Naive thymus-derived CD4-positive, alpha-beta T cell (primary cell): Measurements from ENCODE around the gene DTL. TPM values are rescaled to one million over a fixed set of nuclear protein-coding genes. Genes with fewer than 3 reads are reported as not detected.
A peak's percentile ranks its signal among the peaks of the same experiment; 100 is the strongest.

Experiments used
- ATAC-seq: fragments of 150-1000 bp; cut with Tn5 transposase; 2 replicates; pipeline ENCODE4 v1.10.0; 2021; ENCODE audit warnings: mild to moderate bottlenecking, moderate library complexity
- CTCF ChIA-PET: fragments of 350-600 bp; sonication (Branson Sonifier 250); formaldehyde crosslinking; loops from one replicate; lab custom pipeline; 2021; ENCODE audit warnings: antibody characterized with exemption; lab: Charles Lee
- POLR2A ChIA-PET: fragments of 350-600 bp; sonication (Branson Sonifier 250); formaldehyde crosslinking; loops from one replicate; lab custom pipeline; 2021; ENCODE audit warnings: antibody characterized with exemption, inconsistent platforms; lab: Charles Lee
- DNase-seq, 9 donors: peaks; one replicate each; pipeline versions ENCODE4 v3.0.0 to v3.0.0-alpha.2; 2020 to 2022; ENCODE audit warnings: mixed read lengths in 1 of 9
- H3K27ac ChIP-seq: one replicate; pipeline ENCODE4 v1.7.0; 2013; ENCODE audit warnings: mild to moderate bottlenecking, low read depth, low read length, moderate library complexity
- H3K27me3 ChIP-seq, 2 donors: one replicate each; pipeline ENCODE4 v1.7.0; 2013; ENCODE audit warnings: low read length in 2 of 2, mild to moderate bottlenecking in 2 of 2, moderate library complexity in 2 of 2; ENCODE audit not compliant: control insufficient read depth in 2 of 2, insufficient read depth in 2 of 2
- H3K36me3 ChIP-seq, 3 experiments: 1 replicate in 2 of 3; 2 replicates in 1 of 3; pipeline ENCODE4 v1.7.0; 2013; ENCODE audit warnings: low read length in 3 of 3, mild to moderate bottlenecking in 3 of 3, moderate library complexity in 1 of 3; ENCODE audit not compliant: insufficient read depth in 3 of 3, control insufficient read depth in 2 of 3
- H3K4me1 ChIP-seq, 2 donors: one replicate each; pipeline ENCODE4 v1.7.0; 2013; ENCODE audit warnings: low read length in 2 of 2, mild to moderate bottlenecking in 2 of 2, moderate library complexity in 1 of 2; ENCODE audit not compliant: control insufficient read depth in 2 of 2, insufficient read depth in 2 of 2
- H3K4me3 ChIP-seq: 2 replicates; pipeline ENCODE4 v1.7.0; 2013; ENCODE audit warnings: mild to moderate bottlenecking, low read length
- H3K9me3 ChIP-seq, 3 experiments: 1 replicate in 2 of 3; 2 replicates in 1 of 3; pipeline ENCODE4 v1.7.0; 2013; ENCODE audit warnings: low read length in 3 of 3; ENCODE audit not compliant: control insufficient read depth in 2 of 3
- H3K27ac Mint-ChIP-seq, 9 donors: one replicate each; pipeline ENCODE4 v1.8.0; 2020 to 2022; ENCODE audit warnings: mixed read lengths in 9 of 9, mild to moderate bottlenecking in 8 of 9, moderate library complexity in 5 of 9, inconsistent platforms in 2 of 9
- H3K27me3 Mint-ChIP-seq, 5 donors: one replicate each; pipeline ENCODE4 v1.8.0; 2021 to 2022; ENCODE audit warnings: mixed read lengths in 5 of 5, mild to moderate bottlenecking in 1 of 5
- H3K36me3 Mint-ChIP-seq, 5 donors: one replicate each; pipeline ENCODE4 v1.8.0; 2020 to 2022; ENCODE audit warnings: mixed read lengths in 5 of 5, mild to moderate bottlenecking in 3 of 5, inconsistent platforms in 1 of 5
- H3K4me1 Mint-ChIP-seq, 7 donors: one replicate each; pipeline ENCODE4 v1.8.0; 2020 to 2022; ENCODE audit warnings: mixed read lengths in 7 of 7, mild to moderate bottlenecking in 3 of 7, inconsistent platforms in 1 of 7
- H3K4me3 Mint-ChIP-seq, 10 donors: one replicate each; pipeline ENCODE4 v1.8.0; 2020 to 2022; ENCODE audit warnings: mild to moderate bottlenecking in 10 of 10, mixed read lengths in 10 of 10, moderate library complexity in 6 of 10, inconsistent platforms in 2 of 10
- H3K9me3 Mint-ChIP-seq, 11 donors: one replicate each; pipeline ENCODE4 v1.8.0; 2020 to 2022; ENCODE audit warnings: mixed read lengths in 11 of 11, mild to moderate bottlenecking in 4 of 11, inconsistent platforms in 1 of 11, moderate library complexity in 1 of 11
- intact Hi-C, 2 donors: fragments of 100-400 bp; cut with micrococcal nuclease; formaldehyde crosslinking; loops; one replicate each; pipeline ENCODE4 v1.15.1; 2023
- microRNA-seq: library from miRNA; unstranded; fragments of <30 nt; microRNA quantifications from one replicate; pipeline ENCODE4 v1.2.0, GENCODE V29; 2022; ENCODE audit warnings: borderline microRNAs expressed
- polyA plus RNA-seq, 2 donors: library from polyadenylated mRNA; unstranded; fragments of 300-500 nt; fragmentation: Illumina TruSeq; gene quantifications; one replicate each; pipeline ENCODE4 v1.2.3, GENCODE V29; 2021
- total RNA-seq, 6 experiments: library from RNA in 5 of 6; stranded (reverse) in 5 of 6; gene quantifications; 1 replicate in 5 of 6; 2 replicates in 1 of 6; pipeline ENCODE4 v1.2.3 and lab custom pipeline; 2021 to 2026

The DTL gene
- total and polyA plus RNA-seq, 7 experiments from 2014 or later: 0.27 to 63.0 (median 0.56) TPM

- no peak overlapping the region for H3K27ac Mint-ChIP-seq
- H3K36me3 ChIP-seq: no peaks in the 10 kb centered on the region
- H3K9me3 ChIP-seq: no peaks in the 10 kb centered on the region
- intact Hi-C loops: no loop called here
- CTCF ChIA-PET: no interaction called here
- H3K27ac ChIP-seq: no peak overlapping the region
- no peak overlapping the region for H3K4me3 Mint-ChIP-seq
- H3K4me1 Mint-ChIP-seq: peaks cover 0 to 3% (median 0%) of the 10 kb centered on the region in 7 donors
- no peak for ATAC-seq
- DNase-seq: no peak
- peaks cover 0 to 9% (median 0%) of the 10 kb centered on the region in 5 donors for H3K36me3 Mint-ChIP-seq
- no peaks in the 10 kb centered on the region for H3K27me3 ChIP-seq
- POLR2A ChIA-PET: no interaction called here
- H3K4me1 ChIP-seq: no peaks in the 10 kb centered on the region
- H3K9me3 Mint-ChIP-seq: peaks cover 0 to 2% (median 0%) of the 10 kb centered on the region in 11 donors
- no peak overlapping the region for H3K4me3 ChIP-seq
- H3K27me3 Mint-ChIP-seq: peaks cover 0 to under 1% (median 0%) of the 10 kb centered on the region in 5 donors
These were observed 112.1 kb downstream of the DTL start for GRCh38 chr1:212147581-212148033.

GRCh38 chr1:212149566-212149965, 114.0 kb downstream of the DTL start:
- DNase-seq: no peak
- no peaks in the 10 kb centered on the region for H3K36me3 Mint-ChIP-seq
- intact Hi-C loops: no loop called here
- no peak overlapping the region for H3K27ac ChIP-seq
- no peak overlapping the region for H3K27ac Mint-ChIP-seq
- peaks cover 0 to 3% (median 0%) of the 10 kb centered on the region in 7 donors for H3K4me1 Mint-ChIP-seq
- no peak for ATAC-seq
- ChIA-PET CTCF (no interaction called here), POLR2A (no interaction called here)
- H3K9me3 ChIP-seq: no peaks in the 10 kb centered on the region
- no peak overlapping the region for H3K4me3 Mint-ChIP-seq
- no peaks in the 10 kb centered on the region for H3K4me1 ChIP-seq
- peaks cover 0 to 6% (median 2%) of the 10 kb centered on the region in 11 donors for H3K9me3 Mint-ChIP-seq
- no peaks in the 10 kb centered on the region for H3K36me3 ChIP-seq
- H3K27me3 ChIP-seq: no peaks in the 10 kb centered on the region
- H3K4me3 ChIP-seq: no peak overlapping the region
- peaks cover 0 to 2% (median 0%) of the 10 kb centered on the region in 5 donors for H3K27me3 Mint-ChIP-seq

GRCh38 chr1:212152308-212152693, 116.8 kb downstream of the DTL start:
- Histone ChIP-seq H3K4me1 (no peaks in the 10 kb centered on the region), H3K36me3 (no peaks in the 10 kb centered on the region), H3K27me3 (no peaks in the 10 kb centered on the region), H3K27ac (no peak overlapping the region), H3K4me3 (no peak overlapping the region), H3K9me3 (no peaks in the 10 kb centered on the region)
- Mint-ChIP-seq H3K4me3 (no peak overlapping the region), H3K36me3 (peaks cover 0 to 5% (median 0%) of the 10 kb centered on the region in 5 donors), H3K27me3 (peaks cover 0 to 2% (median 0%) of the 10 kb centered on the region in 5 donors), H3K27ac (no peak overlapping the region), H3K9me3 (peaks cover 0 to 10% (median 2%) of the 10 kb centered on the region in 11 donors), H3K4me1 (peaks cover 0 to 3% (median 0%) of the 10 kb centered on the region in 7 donors)
- ChIA-PET CTCF (interaction anchor here (0.6 kb wide), 1 partner anchor 29 kb away, joined by 3 read pairs; no protein-coding TSS in a partner anchor), POLR2A (no interaction called here)
- ATAC-seq (no peak), DNase-seq (no peak)
- intact Hi-C loops: no loop called here

GRCh38 chr1:212152869-212153268, 117.3 kb downstream of the DTL start:
- DNase-seq: no peak

GRCh38 chr1:212153635-212154034, 118.1 kb downstream of the DTL start:
- Histone ChIP-seq H3K9me3 (no peaks in the 10 kb centered on the region), H3K4me1 (peaks cover 0 to 3% of the 10 kb centered on the region in 2 donors), H3K27ac (no peak overlapping the region), H3K27me3 (no peaks in the 10 kb centered on the region), H3K4me3 (no peak overlapping the region), H3K36me3 (no peaks in the 10 kb centered on the region)
- Mint-ChIP-seq H3K27me3 (peaks cover 0 to 2% (median 0%) of the 10 kb centered on the region in 5 donors), H3K4me1 (peaks cover under 1 to 11% (median 5%) of the 10 kb centered on the region in 7 donors), H3K36me3 (peaks cover 0 to 7% (median 0%) of the 10 kb centered on the region in 5 donors), H3K9me3 (peaks cover 0 to 10% (median 2%) of the 10 kb centered on the region in 11 donors), H3K4me3 (no peak overlapping the region), H3K27ac (no peak overlapping the region)
- CTCF ChIA-PET: no interaction called here
- ATAC-seq (no peak), DNase-seq (no peak)
- POLR2A ChIA-PET: no interaction called here
- intact Hi-C loops: no loop called here

More at GRCh38 chr1:212152869-212153268, 117.3 kb downstream of the DTL start:
- Histone ChIP-seq H3K4me3 (no peak overlapping the region), H3K9me3 (no peaks in the 10 kb centered on the region), H3K27ac (no peak overlapping the region), H3K4me1 (no peaks in the 10 kb centered on the region), H3K27me3 (no peaks in the 10 kb centered on the region), H3K36me3 (no peaks in the 10 kb centered on the region)
- no peak for ATAC-seq
- intact Hi-C loops: no loop called here
- H3K27me3 Mint-ChIP-seq: peaks cover 0 to 2% (median 0%) of the 10 kb centered on the region in 5 donors
- H3K27ac Mint-ChIP-seq: peak overlapping the region in 2 of 9 donors; percentile 2 to 21
- H3K36me3 Mint-ChIP-seq: peaks cover 0 to 5% (median 0%) of the 10 kb centered on the region in 5 donors
- H3K4me1 Mint-ChIP-seq: peaks cover 0 to 6% (median 1%) of the 10 kb centered on the region in 7 donors
- H3K4me3 Mint-ChIP-seq: no peak overlapping the region
- H3K9me3 Mint-ChIP-seq: peaks cover 0 to 10% (median 2%) of the 10 kb centered on the region in 11 donors
- ChIA-PET POLR2A (no interaction called here), CTCF (interaction anchor here (0.6 kb wide), 1 partner anchor 29 kb away, joined by 3 read pairs; no protein-coding TSS in a partner anchor)

Small RNA genes lying within 50 kb of the gene (microRNA-seq; reads per million reads assigned to microRNA genes)
- gene MIR3122: not detected

Other genes with a start within 250 kb of the DTL start
- 10 to 100 TPM; 11.7 to 76.1 (median 19.3) TPM for gene LPGAT1, start 205.0 kb upstream of the DTL start, total RNA-seq
- gene LPGAT1, start 205.0 kb upstream of the DTL start, polyA plus RNA-seq: 1 to 10 TPM; 6.3 to 6.4 TPM
- gene INTS7, start 191 bp upstream of the DTL start, total RNA-seq: 10 to 100 TPM in 1 of 5 experiments, 1 to 10 TPM in 4; 7.3 to 33.5 (median 8.6) TPM
- 1 to 10 TPM; 8.3 to 9.9 TPM for gene INTS7, start 191 bp upstream of the DTL start, polyA plus RNA-seq
- 10 to 100 TPM; 38.5 to 52.7 (median 49.8) TPM for gene PPP2R5A, start 249.7 kb downstream of the DTL start, total RNA-seq
- 10 to 100 TPM; 22.9 to 27.5 TPM for gene PPP2R5A, start 249.7 kb downstream of the DTL start, polyA plus RNA-seq